Colonic mucosa (tissue), 4 donors: ENCODE data around the gene STX2. TPM values are rescaled to one million over a fixed set of nuclear protein-coding genes. Genes with fewer than 3 reads are reported as not detected.
"Not testable (repeated sequence)": the region's sequence is repeated elsewhere in the genome, so short reads cannot be mapped to it uniquely, and the experiment has no call there.

Experiments used
- DNase-seq: peaks from one replicate; pipeline ENCODE4 v3.0.0-alpha.2; 2020
- H3K27ac ChIP-seq: fragments of 200-600 bp; one replicate; pipeline ENCODE4 v1.8.0; 2021
- H3K27me3 ChIP-seq: fragments of 200-600 bp; one replicate; pipeline ENCODE4 v1.8.0; 2021
- H3K36me3 ChIP-seq: fragments of 200-600 bp; one replicate; pipeline ENCODE4 v1.8.0; 2021
- H3K4me1 ChIP-seq: fragments of 200-600 bp; one replicate; pipeline ENCODE4 v1.8.0; 2021; ENCODE audit warnings: mild to moderate bottlenecking
- H3K4me3 ChIP-seq: fragments of 200-600 bp; one replicate; pipeline ENCODE4 v1.8.0; 2021
- H3K9ac ChIP-seq, 2 donors: one replicate each; pipeline ENCODE4 v1.7.0; 2013; ENCODE audit warnings: control low read depth in 2 of 2, low read depth in 2 of 2, low read length in 2 of 2
- H3K9me3 ChIP-seq: fragments of 200-600 bp; one replicate; pipeline ENCODE4 v1.8.0; 2021
- CTCF ChIP-seq: fragments of 200-600 bp; IDR thresholded peaks from one replicate; pipeline ENCODE4 v1.8.0; 2022; ENCODE audit warnings: antibody characterized with exemption, mild to moderate bottlenecking
- intact Hi-C: fragments of 100-400 bp; cut with DNase I; formaldehyde crosslinking; loops from one replicate; pipeline ENCODE4 v1.14.1; 2022
- total RNA-seq, 2 donors: library from RNA; stranded (reverse); fragmentation: NEBNext Ultra II Directional in 1 of 2; extraction: Animal tissue kit (Norgen Biotek cat#: 25700) in 1 of 2; gene quantifications; one replicate each; pipeline ENCODE4 v1.2.1, GENCODE V29; 2021
- donor health status: healthy.
- donor health status: DM: no; HTN: no; CAD: no.
- donor health status: DM: no; HTN: no; CAD: no.

STX2 gene
- total RNA-seq, 2 donors from 2014 or later, result 2.1 to 4.8 TPM

DNA sequence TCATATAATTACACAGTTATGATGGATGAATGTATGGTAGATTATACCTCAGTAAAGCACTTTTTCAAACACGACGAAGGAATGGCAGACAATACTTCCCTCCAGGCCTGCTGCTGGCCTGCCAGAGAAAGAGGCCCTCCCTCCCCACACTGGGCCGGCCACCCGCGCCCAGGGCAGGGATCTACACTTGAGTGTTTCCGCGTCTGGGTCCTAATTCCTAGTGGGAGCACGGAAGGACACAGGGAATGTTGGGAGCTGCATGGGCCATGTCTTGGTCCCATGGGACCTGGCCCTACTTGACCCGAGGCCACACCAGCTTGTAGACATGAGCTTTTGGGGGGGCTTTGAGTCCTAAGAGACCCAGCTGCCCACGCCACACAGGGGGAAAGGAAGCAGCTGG is 52.0 kb downstream of the STX2 start:
- Histone ChIP-seq H3K27me3 (no peaks in the 10 kb centered on the region), H3K27ac (no peak overlapping the region), H3K9me3 (no peaks in the 10 kb centered on the region), H3K9ac (no peak overlapping the region), H3K36me3 (no peaks in the 10 kb centered on the region), H3K4me1 (no peaks in the 10 kb centered on the region), H3K4me3 (no peak overlapping the region)
- DNase-seq, result no peak
- intact Hi-C loops, result no loop called here
- TF ChIP-seq CTCF, result no peak

DNA sequence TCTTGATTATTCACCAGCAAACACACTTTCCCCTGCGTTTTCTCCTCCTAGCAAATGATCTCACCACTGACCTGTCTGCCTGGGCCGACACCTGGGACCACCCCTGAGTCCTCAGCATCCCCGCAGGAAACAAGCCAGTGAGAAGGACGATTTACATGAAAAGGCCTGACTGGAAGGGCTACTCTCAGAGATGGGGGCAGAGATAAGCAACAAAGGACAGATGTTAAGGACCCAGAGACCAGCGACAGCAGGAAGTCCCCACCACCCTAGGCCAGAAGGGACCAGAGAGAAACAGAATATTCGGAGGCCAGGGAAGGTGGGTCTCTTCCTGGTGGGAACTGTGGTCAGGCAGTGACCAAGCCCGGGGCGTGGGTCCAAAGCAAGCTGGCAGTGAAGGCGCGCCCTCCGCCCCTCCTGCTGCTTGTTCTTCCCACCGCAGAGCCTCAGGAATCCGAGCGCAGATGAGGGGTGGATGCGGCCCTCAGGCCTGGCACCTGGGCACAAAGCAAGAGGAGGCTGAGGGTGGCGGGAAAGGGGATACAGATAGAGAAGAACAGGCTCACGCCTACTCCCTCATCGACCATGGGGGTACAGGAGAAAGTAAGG is 55.8 kb downstream of the STX2 start:
- DNase-seq, result no peak
- H3K4me3 ChIP-seq, result no peak overlapping the region
- no peak for TF ChIP-seq CTCF
- no peaks in the 10 kb centered on the region for H3K36me3 ChIP-seq
- H3K27ac ChIP-seq, result no peak overlapping the region
- H3K4me1 ChIP-seq, result no peaks in the 10 kb centered on the region
- intact Hi-C loops, result no loop called here
- H3K27me3 ChIP-seq, result no peaks in the 10 kb centered on the region
- H3K9me3 ChIP-seq, result no peaks in the 10 kb centered on the region
- no peak overlapping the region for H3K9ac ChIP-seq

GRCh38 chr12:130782245-130782644 is 56.8 kb downstream of the STX2 start:
- H3K36me3 ChIP-seq, H3K4me3 ChIP-seq, H3K9ac ChIP-seq, DNase-seq, H3K27me3 ChIP-seq, H3K9me3 ChIP-seq, H3K27ac ChIP-seq, intact Hi-C loops, H3K4me1 ChIP-seq: not testable (repeated sequence)

GRCh38 chr12:130780880-130781575 is 58.0 kb downstream of the STX2 start:
- no peaks in the 10 kb centered on the region for H3K9me3 ChIP-seq
- no peaks in the 10 kb centered on the region for H3K27me3 ChIP-seq
- no peaks in the 10 kb centered on the region for H3K4me1 ChIP-seq
- DNase-seq, result no peak
- H3K4me3 ChIP-seq, result no peak overlapping the region
- no peak overlapping the region for H3K27ac ChIP-seq
- TF ChIP-seq CTCF, result no peak
- intact Hi-C loops, result no loop called here
- no peak overlapping the region for H3K9ac ChIP-seq
- H3K36me3 ChIP-seq, result no peaks in the 10 kb centered on the region

DNA sequence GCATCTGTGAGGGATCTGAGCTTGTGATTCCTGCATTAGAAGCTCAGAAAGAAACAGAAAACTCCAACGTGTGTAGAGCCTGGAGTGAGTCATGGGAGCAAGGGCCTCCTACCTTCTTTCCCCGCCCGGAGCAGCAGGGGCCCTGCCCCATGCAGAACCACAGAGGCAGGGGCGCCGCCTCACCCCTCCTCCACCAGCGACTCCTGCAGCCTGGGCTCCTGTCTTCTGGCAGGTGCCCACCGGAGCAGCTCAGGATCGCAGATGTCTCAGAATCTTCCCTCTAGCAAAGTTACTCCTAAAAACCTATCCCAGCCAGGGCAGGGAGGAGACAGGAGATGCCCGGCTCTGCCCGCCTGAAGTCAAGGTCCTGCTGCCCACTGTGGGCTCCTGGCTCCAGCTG is 58.7 kb downstream of the STX2 start:
- Histone ChIP-seq H3K9me3 (no peaks in the 10 kb centered on the region), H3K27me3 (no peaks in the 10 kb centered on the region), H3K4me3 (no peak overlapping the region), H3K27ac (no peak overlapping the region), H3K4me1 (no peaks in the 10 kb centered on the region), H3K9ac (no peak overlapping the region), H3K36me3 (no peaks in the 10 kb centered on the region)
- no peak for TF ChIP-seq CTCF
- no peak for DNase-seq
- intact Hi-C loops, result no loop called here

GRCh38 chr12:130778776-130779175 is 60.3 kb downstream of the STX2 start:
- intact Hi-C loops, result no loop called here
- no peak for DNase-seq
- no peak overlapping the region for H3K4me3 ChIP-seq
- H3K27ac ChIP-seq, result no peak overlapping the region
- no peaks in the 10 kb centered on the region for H3K27me3 ChIP-seq
- H3K9ac ChIP-seq, result no peak overlapping the region
- no peaks in the 10 kb centered on the region for H3K9me3 ChIP-seq
- no peaks in the 10 kb centered on the region for H3K4me1 ChIP-seq
- no peaks in the 10 kb centered on the region for H3K36me3 ChIP-seq
- no peak for TF ChIP-seq CTCF
